GM12874 (cell line): ENCODE measurements around the gene SLC26A8.

Experiments used
- TF ChIP-seq, protein P1 (sequence below): IDR thresholded peaks from 2 replicates; pipeline ENCODE4 v1.5.1; 2011; ENCODE audit warnings: low read depth, mild to moderate bottlenecking, control low read depth, low read length, moderate library complexity; ENCODE audit not compliant: insufficient read depth

SLC26A8 gene

DNA sequence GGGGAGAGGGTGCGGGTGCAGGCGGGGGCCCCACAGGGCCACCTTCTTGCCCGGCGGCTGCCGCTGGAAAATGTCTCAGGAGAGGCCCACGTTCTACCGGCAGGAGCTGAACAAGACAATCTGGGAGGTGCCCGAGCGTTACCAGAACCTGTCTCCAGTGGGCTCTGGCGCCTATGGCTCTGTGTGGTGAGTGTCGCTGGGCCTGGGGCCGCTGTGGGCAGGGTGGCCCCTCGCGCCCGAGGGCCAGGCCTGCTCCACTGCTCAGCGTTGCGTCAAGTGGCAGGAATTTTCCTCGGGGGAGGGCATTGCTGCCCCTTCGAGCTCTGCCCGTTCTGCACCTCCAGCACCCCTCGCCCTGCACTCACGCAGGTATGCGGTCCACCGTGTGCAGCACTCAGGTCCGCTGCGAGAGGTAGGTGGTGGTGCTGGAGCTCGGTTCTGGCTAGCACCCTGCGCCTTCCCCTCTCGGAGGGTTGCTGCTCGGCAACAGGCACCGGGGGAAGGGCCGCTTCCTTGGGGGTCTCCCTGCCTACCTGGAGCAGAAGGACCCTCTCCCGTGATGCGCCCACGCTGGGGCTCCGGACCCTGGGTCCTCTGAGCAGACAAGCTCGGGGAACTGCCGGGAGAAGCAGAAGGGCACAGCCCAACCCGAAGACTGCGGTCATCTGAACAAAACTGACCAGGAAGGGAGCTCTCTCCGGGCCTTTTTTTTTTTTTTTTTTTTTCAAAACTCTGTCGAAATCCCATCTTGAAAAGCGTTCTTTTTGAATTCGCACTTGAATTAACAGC lies 3.8 kb upstream of the SLC26A8 start:
- TF ChIP-seq, protein P1, sequence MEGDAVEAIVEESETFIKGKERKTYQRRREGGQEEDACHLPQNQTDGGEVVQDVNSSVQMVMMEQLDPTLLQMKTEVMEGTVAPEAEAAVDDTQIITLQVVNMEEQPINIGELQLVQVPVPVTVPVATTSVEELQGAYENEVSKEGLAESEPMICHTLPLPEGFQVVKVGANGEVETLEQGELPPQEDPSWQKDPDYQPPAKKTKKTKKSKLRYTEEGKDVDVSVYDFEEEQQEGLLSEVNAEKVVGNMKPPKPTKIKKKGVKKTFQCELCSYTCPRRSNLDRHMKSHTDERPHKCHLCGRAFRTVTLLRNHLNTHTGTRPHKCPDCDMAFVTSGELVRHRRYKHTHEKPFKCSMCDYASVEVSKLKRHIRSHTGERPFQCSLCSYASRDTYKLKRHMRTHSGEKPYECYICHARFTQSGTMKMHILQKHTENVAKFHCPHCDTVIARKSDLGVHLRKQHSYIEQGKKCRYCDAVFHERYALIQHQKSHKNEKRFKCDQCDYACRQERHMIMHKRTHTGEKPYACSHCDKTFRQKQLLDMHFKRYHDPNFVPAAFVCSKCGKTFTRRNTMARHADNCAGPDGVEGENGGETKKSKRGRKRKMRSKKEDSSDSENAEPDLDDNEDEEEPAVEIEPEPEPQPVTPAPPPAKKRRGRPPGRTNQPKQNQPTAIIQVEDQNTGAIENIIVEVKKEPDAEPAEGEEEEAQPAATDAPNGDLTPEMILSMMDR = no peak

DNA sequence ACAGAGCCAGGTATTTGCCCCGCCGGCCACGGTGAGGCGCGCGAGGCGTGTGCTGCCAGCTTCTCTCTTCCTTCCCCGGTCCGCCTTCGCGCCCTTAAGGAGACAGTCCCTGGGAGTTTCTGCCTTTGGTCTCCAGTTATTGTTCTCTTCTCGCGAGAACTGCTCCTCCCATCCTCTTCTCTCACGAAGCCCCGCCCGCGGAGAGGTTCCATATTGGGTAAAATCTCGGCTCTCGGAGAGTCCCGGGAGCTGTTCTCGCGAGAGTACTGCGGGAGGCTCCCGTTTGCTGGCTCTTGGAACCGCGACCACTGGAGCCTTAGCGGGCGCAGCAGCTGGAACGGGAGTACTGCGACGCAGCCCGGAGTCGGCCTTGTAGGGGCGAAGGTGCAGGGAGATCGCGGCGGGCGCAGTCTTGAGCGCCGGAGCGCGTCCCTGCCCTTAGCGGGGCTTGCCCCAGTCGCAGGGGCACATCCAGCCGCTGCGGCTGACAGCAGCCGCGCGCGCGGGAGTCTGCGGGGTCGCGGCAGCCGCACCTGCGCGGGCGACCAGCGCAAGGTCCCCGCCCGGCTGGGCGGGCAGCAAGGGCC lies 3.2 kb upstream of the SLC26A8 start, which contains the start of gene MAPK14:
Gene MAPK14, plus strand, starts transcription at position 308 of the 587 bp plus-strand sequence. CDS start 350 bp downstream, outside the sequence.
- TF ChIP-seq, protein P1 = peak; percentile 91

DNA sequence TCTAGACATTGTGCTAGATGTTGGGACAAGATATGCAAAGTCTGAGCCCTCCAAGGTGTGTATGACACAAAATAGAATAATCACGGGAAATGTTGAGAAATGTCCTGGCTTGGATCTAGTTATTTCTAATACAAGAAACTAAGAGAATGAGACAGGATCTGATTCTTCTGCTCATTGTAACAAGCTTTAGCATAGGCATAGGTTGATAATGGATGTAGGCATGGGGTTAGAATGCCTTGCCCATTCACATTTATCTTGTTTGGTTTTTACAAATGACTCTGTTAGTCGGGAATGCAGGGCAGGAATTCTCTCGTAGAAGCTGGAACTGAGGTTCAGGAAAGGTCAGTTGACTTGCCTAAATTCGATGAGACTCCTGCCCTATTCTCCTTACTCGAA lies 1.5 kb upstream of the SLC26A8 start:
- TF ChIP-seq, protein P1 = no peak

DNA sequence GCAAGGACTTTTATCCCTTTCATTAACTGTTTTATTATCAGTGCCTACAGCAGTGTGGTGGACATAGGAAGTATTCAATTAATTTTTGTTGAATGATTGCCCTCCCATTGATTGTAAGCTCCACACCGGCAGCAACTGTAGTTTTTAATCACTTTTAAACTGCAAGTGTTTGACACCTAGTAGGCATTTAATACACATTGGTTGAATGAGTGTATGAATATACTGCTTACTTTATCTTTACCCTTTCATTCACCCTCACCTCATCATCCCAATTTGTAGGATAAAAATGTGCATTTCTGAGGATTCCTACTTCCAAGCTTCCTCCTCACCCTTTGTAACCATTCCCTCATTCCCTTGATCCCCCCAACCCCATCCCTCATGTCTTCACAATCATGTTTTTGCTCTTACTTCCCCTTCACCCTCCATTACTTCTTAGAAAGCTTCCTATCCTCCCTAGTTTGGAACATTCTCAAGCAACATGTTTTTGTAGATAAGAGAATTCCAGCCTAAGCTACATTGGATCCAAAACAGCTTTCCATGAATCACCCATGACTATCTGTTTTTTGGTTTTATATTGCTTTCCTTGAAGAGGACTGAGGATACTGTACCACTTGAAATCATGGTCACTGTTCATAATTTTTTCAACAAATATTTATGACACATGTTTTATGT lies 955 bp upstream of the SLC26A8 start:
- TF ChIP-seq, protein P1 = no peak

DNA sequence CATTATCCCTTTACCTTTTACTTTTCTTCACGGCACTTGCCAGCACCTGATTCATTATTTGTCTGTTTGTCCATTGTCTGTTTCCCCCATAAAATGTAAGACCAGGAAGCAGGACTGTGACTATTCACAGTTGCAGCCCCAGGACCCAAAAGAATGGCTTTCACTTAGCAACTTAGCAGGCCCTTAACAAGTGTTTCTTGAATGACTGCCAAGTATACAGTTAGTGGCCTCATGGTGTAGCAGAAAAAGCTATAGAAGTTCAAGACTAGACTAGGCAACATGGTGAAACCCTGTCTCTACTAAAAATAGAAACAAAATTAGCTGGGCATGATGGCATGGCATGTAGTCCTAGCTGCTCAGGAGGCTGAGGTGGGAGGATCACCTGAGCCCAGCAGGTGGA lies 4.3 kb downstream of the SLC26A8 start:
- TF ChIP-seq, protein P1 = no peak

DNA sequence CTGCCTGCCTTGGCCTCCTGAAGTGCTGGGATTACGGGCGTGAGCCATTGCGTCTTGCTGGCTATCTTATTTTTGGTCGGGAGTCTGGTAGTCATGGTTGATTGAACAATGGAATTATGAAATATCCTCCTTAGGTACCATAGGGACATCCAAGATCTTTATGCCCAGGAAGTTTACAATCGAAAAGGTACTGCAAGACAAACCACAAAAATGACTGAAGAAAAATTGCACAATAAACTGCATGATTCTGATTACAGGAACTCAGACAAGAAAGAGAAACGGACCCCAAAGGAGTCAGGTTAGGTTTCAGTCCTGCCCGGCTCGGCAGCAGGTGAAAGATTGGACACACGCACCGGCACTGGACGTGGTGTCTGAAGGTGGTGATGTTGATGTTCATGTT lies 5.3 kb downstream of the SLC26A8 start:
- TF ChIP-seq, protein P1 = no peak

DNA sequence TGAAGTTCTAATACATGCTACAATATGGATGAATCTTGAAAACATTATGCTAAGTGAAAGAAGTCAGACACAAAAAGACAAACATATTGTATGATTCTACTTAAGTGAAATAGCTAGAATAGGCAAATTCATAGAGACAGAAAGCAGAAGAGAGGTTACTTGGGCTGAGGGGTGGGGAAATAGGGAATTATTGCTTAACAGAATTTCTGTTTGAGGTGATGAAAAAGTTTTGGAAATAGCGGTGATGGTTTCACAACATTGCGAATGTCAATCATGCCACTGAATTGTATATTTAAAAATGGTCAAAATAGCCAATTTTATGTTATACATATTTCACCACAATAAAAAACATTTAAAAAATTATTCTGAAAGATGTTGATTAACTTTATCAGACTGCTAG lies 6.1 kb downstream of the SLC26A8 start:
- TF ChIP-seq, protein P1 = no peak
